Upper lobe of left lung (tissue), 4 donors: ENCODE measurements around the gene MRPL51.
A peak's percentile ranks its signal among the peaks of the same experiment; 100 is the strongest.

Experiments
- EP300 ChIP-seq, 4 donors: sonication (generic); formaldehyde crosslinking; IDR thresholded peaks; one replicate each; pipeline ENCODE4 v1.5.1; 2017; ENCODE audit warnings: antibody characterized with exemption in 4 of 4, control low read depth in 2 of 4
- POLR2A ChIP-seq, 4 donors: fragments of 450-650 bp; IDR thresholded peaks; one replicate each; pipeline ENCODE4 v1.5.1; 2016 to 2017; ENCODE audit warnings: antibody characterized with exemption in 4 of 4, mild to moderate bottlenecking in 2 of 4
- POLR2AphosphoS5 ChIP-seq, 2 donors: sonication (generic); formaldehyde crosslinking; IDR thresholded peaks; one replicate each; pipeline ENCODE4 v1.5.1; 2017; ENCODE audit warnings: antibody characterized with exemption in 2 of 2
- TF ChIP-seq, protein P1 (sequence below), 6 experiments: fragments of 450-650 bp in 4 of 6; fragments of 200-600 bp in 2 of 6; sonication (generic) in 2 of 6; IDR thresholded peaks; one replicate each; pipeline ENCODE4 v1.5.1; 2016 to 2019; ENCODE audit warnings: antibody characterized with exemption in 6 of 6

DNA sequence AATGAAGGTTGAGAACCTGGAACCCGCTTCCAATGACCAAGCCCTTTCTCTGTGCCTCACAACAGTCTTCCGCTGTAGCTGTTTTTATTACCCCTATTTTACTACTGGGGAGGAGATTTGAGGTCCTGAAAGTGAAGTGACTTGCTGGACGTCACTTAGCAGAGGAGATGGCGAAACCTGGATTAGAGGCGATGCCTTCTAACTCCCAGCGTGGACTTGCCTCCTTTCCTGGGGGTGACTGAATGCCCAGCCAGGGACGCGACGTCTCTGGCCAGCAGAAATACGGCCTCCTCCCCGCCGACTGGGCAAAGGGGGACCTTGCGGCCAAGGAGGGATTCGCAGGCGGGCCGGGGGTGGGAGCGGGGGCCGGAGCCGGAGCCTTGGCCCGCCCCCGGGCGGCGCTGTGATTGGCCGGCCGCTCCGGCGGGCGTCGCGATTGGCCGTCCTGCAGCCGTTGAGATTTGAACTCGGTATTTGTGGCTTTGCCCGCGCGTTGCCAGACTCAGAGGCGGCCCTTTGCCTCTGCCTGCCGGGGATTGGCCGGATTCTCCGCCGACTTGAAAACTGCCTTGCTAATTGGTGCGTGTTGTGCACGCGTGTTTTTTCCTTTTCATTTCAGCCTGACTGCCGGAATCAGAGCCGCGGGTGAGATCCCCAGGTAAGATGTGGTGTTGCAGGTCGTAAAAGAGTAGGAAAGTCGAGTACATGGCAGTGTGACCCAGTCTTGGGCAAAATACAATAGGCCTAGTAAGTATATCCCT, 615 bp upstream of the MRPL51 start, which contains the start of gene NCAPD2:
- TF ChIP-seq, protein P1, sequence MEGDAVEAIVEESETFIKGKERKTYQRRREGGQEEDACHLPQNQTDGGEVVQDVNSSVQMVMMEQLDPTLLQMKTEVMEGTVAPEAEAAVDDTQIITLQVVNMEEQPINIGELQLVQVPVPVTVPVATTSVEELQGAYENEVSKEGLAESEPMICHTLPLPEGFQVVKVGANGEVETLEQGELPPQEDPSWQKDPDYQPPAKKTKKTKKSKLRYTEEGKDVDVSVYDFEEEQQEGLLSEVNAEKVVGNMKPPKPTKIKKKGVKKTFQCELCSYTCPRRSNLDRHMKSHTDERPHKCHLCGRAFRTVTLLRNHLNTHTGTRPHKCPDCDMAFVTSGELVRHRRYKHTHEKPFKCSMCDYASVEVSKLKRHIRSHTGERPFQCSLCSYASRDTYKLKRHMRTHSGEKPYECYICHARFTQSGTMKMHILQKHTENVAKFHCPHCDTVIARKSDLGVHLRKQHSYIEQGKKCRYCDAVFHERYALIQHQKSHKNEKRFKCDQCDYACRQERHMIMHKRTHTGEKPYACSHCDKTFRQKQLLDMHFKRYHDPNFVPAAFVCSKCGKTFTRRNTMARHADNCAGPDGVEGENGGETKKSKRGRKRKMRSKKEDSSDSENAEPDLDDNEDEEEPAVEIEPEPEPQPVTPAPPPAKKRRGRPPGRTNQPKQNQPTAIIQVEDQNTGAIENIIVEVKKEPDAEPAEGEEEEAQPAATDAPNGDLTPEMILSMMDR (IDR thresholded peaks at IDR 0.05) = peak; percentile 45 to 83 (median 78)
- TF ChIP-seq POLR2AphosphoS5 (IDR thresholded peaks at IDR 0.05) = peak; percentile 15 to 49
- TF ChIP-seq EP300 (IDR thresholded peaks at IDR 0.05) = no peak
- peak in 1 of 4 donors; percentile 61 for TF ChIP-seq POLR2A (IDR thresholded peaks at IDR 0.05)
